NCI-H2227 treated with DMSO at 0.1 percent for 48 hours (cell line): ENCODE measurements around the gene OVOL1.

ENCODE experiments used
- DNase-seq: peaks from one replicate; lab custom pipeline; 2025; lab: John Stamatoyannopoulos, UW

OVOL1 gene

GRCh38 chr11:65778431-65778900 lies 8.4 kb upstream of the OVOL1 start:
- DNase-seq = no peak

GRCh38 chr11:65778901-65779668 lies 7.8 kb upstream of the OVOL1 start:
- no peak for DNase-seq

- no peak for DNase-seq
These were observed 7.3 kb upstream of the OVOL1 start for GRCh38 chr11:65779669-65779918.

- peak; percentile 56 for DNase-seq
These were observed 6.7 kb upstream of the OVOL1 start for GRCh38 chr11:65779919-65780769.

GRCh38 chr11:65780770-65781151 lies 6.1 kb upstream of the OVOL1 start, which contains the start of gene AP5B1:
Gene AP5B1, minus strand, starts transcription at chr11:65780976. Its CDS starts 385 bp downstream, at chr11:65780591.
- DNase-seq = peak; percentile 48

GRCh38 chr11:65781152-65781961 lies 5.5 kb upstream of the OVOL1 start:
- DNase-seq = no peak

GRCh38 chr11:65781962-65782815 lies 4.7 kb upstream of the OVOL1 start:
- DNase-seq = no peak

- DNase-seq = no peak
These were observed 4.0 kb upstream of the OVOL1 start for GRCh38 chr11:65782816-65783228.

GRCh38 chr11:65785319-65786007 lies 1.4 kb upstream of the OVOL1 start:
- no peak for DNase-seq

GRCh38 chr11:65786008-65786785 lies 666 bp upstream of the OVOL1 start:
- DNase-seq = no peak

GRCh38 chr11:65787649-65788622 lies 1.1 kb downstream of the OVOL1 start:
- no peak for DNase-seq

- no peak for DNase-seq
These were observed 2.0 kb downstream of the OVOL1 start for GRCh38 chr11:65788821-65789220.

GRCh38 chr11:65789230-65790103 lies 2.6 kb downstream of the OVOL1 start:
- no peak for DNase-seq

- DNase-seq = no peak
These were observed 3.4 kb downstream of the OVOL1 start for GRCh38 chr11:65790104-65790901.

GRCh38 chr11:65790902-65791650 lies 4.2 kb downstream of the OVOL1 start:
- DNase-seq = no peak

- no peak for DNase-seq
These were observed 4.9 kb downstream of the OVOL1 start for GRCh38 chr11:65791719-65792213.
